ENCODE results near the gene DCAF12. TPM values are rescaled to one million over a fixed set of nuclear protein-coding genes. Genes with fewer than 3 reads are reported as not detected.
"Not testable (repeated sequence)": the region's sequence is repeated elsewhere in the genome, so short reads cannot be mapped to it uniquely, and the experiment has no call there.

DCAF12 gene
- total and polyA plus RNA-seq, 2 of the 4 experiments (the other 2 are of a cell fraction), result 7.2 to 17.1 TPM

- CTCF ChIA-PET; H3K18ac ChIP-seq (ENCODE audit: low read depth, low read length); H2AK9ac ChIP-seq (replicated peaks; ENCODE audit: low read depth, low read length, poor library complexity); H2BK15ac ChIP-seq (ENCODE audit: low read depth, low read length); H3K14ac ChIP-seq (replicated peaks; ENCODE audit: low read depth, low read length); intact Hi-C loops (cut with micrococcal nuclease); H3K9me3 ChIP-seq (ENCODE audit: control insufficient read depth, insufficient read depth, low read length); BruUV-seq (replicated peaks); H4K8ac ChIP-seq (ENCODE audit: low read depth in 2 of 2, low read length in 2 of 2); in situ Hi-C loops (cut with MboI; ENCODE audit: low sequenced_read_pairs); ATAC-seq (ENCODE audit: low read depth); H3K36me3 ChIP-seq (ENCODE audit: control insufficient read depth, insufficient read depth, low read length); H2AFZ ChIP-seq (replicated peaks; ENCODE audit: low read length, poor library complexity); dilution Hi-C loops (cut with HindIII; ENCODE audit: low sequenced_read_pairs, unreplicated experiment); H3K27me3 ChIP-seq (ENCODE audit: control insufficient read depth, insufficient read depth, low read length); H3K56ac ChIP-seq (ENCODE audit: extremely low read depth, insufficient read depth, low read length); H2BK20ac ChIP-seq (ENCODE audit: low read depth, low read length); POLR2A ChIA-PET (ENCODE audit: unreplicated experiment); H2BK5ac ChIP-seq (ENCODE audit: low read depth, low read length, poor library complexity, severe bottlenecking); H3K9me1 ChIP-seq (ENCODE audit: insufficient read depth, low read length); H2BK120ac ChIP-seq (ENCODE audit: low read depth, low read length); H3K27ac ChIP-seq (ENCODE audit: insufficient read depth, low read length); H4K91ac ChIP-seq (ENCODE audit: insufficient read depth, low read depth, low read length); H3K4me2 ChIP-seq (ENCODE audit: low read depth, low read length); H3K23ac ChIP-seq (ENCODE audit: low read depth, low read length); DNase-seq; H4K5ac ChIP-seq (ENCODE audit: low read depth, low read length); H3K4me1 ChIP-seq (ENCODE audit: control insufficient read depth, insufficient read depth, low read length); H3K4ac ChIP-seq (ENCODE audit: low read depth, low read length); H3K9ac ChIP-seq (ENCODE audit: low read depth, low read length); H2AK5ac ChIP-seq (ENCODE audit: low read depth, low read length); H3K4me3 ChIP-seq (ENCODE audit: insufficient read depth, low read depth, low read length): not testable (repeated sequence)
- WGBS, 2 experiments (ENCODE audit: extremely low coverage in 2 of 2, insufficient read length in 1 of 2), result 100% methylated on average over 2 of the region's 37 CpGs; no CpG with 5 or more reads in 1 of the 2 experiments
- Histone ChIP-seq H3K79me1 (ENCODE audit: low read depth in 1 of 2, low read length in 2 of 2) (peaks cover 31 to 55% of the 10 kb centered on the region in 2 experiments), H4K20me1 (ENCODE audit: insufficient read depth, low read length) (peaks cover 35% of the 10 kb centered on the region)
Measured at GRCh38 chr9:34038851-34039250, 87.6 kb downstream of the DCAF12 start.
